GM12878 (cell line): ENCODE data around the gene MAMDC2. TPM values are rescaled to one million over a fixed set of nuclear protein-coding genes. Genes with fewer than 3 reads are reported as not detected.

Experiments used
- ATAC-seq: fragments of 200-7000 bp; cut with Tn5 transposase; 3 replicates; pipeline ENCODE4 v1.9.1; 2020; ENCODE audit warnings: mild to moderate bottlenecking, moderate library complexity
- BruUV-seq: library from RNA; stranded (reverse); fragments of 400-500 nt; replicated peaks from 2 replicates; lab custom pipeline; 2021; lab: Mats Ljungman, UMichigan
- CTCF ChIA-PET: fragments of 300-600 bp; sonication (Branson Sonifier 250); formaldehyde crosslinking; extraction: SDS; loops from one replicate; lab custom pipeline; 2021; ENCODE audit warnings: inconsistent platforms; lab: Yijun Ruan, JAX
- POLR2A ChIA-PET: fragments of 350-600 bp; formaldehyde crosslinking; extraction: SDS; loops from one replicate; lab custom pipeline; 2021; ENCODE audit warnings: inconsistent platforms; lab: Charles Lee
- RAD21 ChIA-PET: fragments of 300-600 bp; sonication (Branson Sonifier 250); formaldehyde crosslinking; loops from one replicate; lab custom pipeline; 2023; ENCODE audit warnings: antibody characterized with exemption; ENCODE audit not compliant: unreplicated experiment; lab: Charles Lee
- SMC1A ChIA-PET: fragments of 300-600 bp; sonication (Branson Sonifier 250); formaldehyde crosslinking; loops from one replicate; lab custom pipeline; 2023; ENCODE audit not compliant: unreplicated experiment, uncharacterized antibody; lab: Charles Lee
- DNase-seq: peaks from one replicate; pipeline ENCODE4 v3.0.0-alpha.2; 2011; ENCODE audit warnings: low read depth, low spot score
- FAIRE-seq: peaks from 3 replicates; lab custom pipeline; 2011; peaks lifted over from hg19 to GRCh38; lab: Jason Lieb, UNC
- H2AFZ ChIP-seq: 2 replicates; pipeline ENCODE4 v1.6.0; 2011; ENCODE audit warnings: low read depth, low read length, control low read depth; ENCODE audit not compliant: control insufficient read depth
- H3K27ac ChIP-seq: 2 replicates; pipeline ENCODE4 v1.5.1; 2011; ENCODE audit warnings: control low read depth; ENCODE audit not compliant: control insufficient read depth, insufficient read depth
- H3K27me3 ChIP-seq, 2 experiments: replicated peaks in 1 of 2; 2 replicates each; pipeline versions ENCODE4 v1.6.0 to v1.6.1; 2011; ENCODE audit warnings: low read length in 1 of 2; ENCODE audit not compliant: control insufficient read depth in 2 of 2, insufficient read depth in 2 of 2
- H3K36me3 ChIP-seq, 2 experiments: 2 replicates each; pipeline ENCODE4 v1.5.1; 2011; ENCODE audit warnings: low read length in 1 of 2; ENCODE audit not compliant: control insufficient read depth in 2 of 2, insufficient read depth in 2 of 2
- H3K4me1 ChIP-seq: 2 replicates; pipeline ENCODE4 v1.6.1; 2011; ENCODE audit warnings: mild to moderate bottlenecking, low read length, moderate library complexity, mixed read lengths; ENCODE audit not compliant: control insufficient read depth, insufficient read depth
- H3K4me2 ChIP-seq: 2 replicates; pipeline ENCODE4 v1.6.0; 2011; ENCODE audit warnings: control low read depth; ENCODE audit not compliant: control insufficient read depth, insufficient read depth
- H3K4me3 ChIP-seq: fragments of 200-600 bp; sonication (generic); 2 replicates; pipeline ENCODE4 v1.5.1; 2016
- H3K79me2 ChIP-seq: 2 replicates; pipeline ENCODE4 v1.6.0; 2011; ENCODE audit warnings: low read length; ENCODE audit not compliant: control insufficient read depth, insufficient read depth
- H3K9ac ChIP-seq: 2 replicates; pipeline ENCODE4 v1.8.0; 2011; ENCODE audit warnings: low read length, control low read depth, mixed read lengths; ENCODE audit not compliant: control insufficient read depth, insufficient read depth
- H3K9me3 ChIP-seq: replicated peaks from 3 replicates; pipeline ENCODE4 v1.5.1; 2011; ENCODE audit warnings: mild to moderate bottlenecking, low read length; ENCODE audit not compliant: control insufficient read depth, insufficient read depth
- H4K20me1 ChIP-seq: 2 replicates; pipeline ENCODE4 v1.6.0; 2011; ENCODE audit not compliant: control insufficient read depth, insufficient read depth
- BHLHE40 ChIP-seq, 2 experiments: fragments of 450-650 bp in 1 of 2; IDR thresholded peaks; 2 replicates each; pipeline ENCODE4 v1.6.1; 2011 to 2017; ENCODE audit warnings: low read depth in 2 of 2, borderline replicate concordance in 1 of 2, improper control_type of control experiment in 1 of 2, low read length in 1 of 2, mild to moderate bottlenecking in 1 of 2
- ELK1 ChIP-seq: IDR thresholded peaks from 2 replicates; pipeline ENCODE4 v1.6.1; 2012; ENCODE audit warnings: low read depth, low read length, improper control_type of control experiment
- HCFC1 ChIP-seq: fragments of 150-350 bp; IDR thresholded peaks from 2 replicates; pipeline ENCODE4 v1.6.1; 2014; ENCODE audit warnings: low read length
- JUND ChIP-seq: IDR thresholded peaks from 2 replicates; pipeline ENCODE4 v1.6.1; 2012; ENCODE audit warnings: low read depth, mild to moderate bottlenecking, low read length, improper control_type of control experiment, moderate library complexity
- KAT2A ChIP-seq: conservative IDR thresholded peaks from 2 replicates; pipeline ENCODE4 v1.6.1; 2011; ENCODE audit warnings: low read depth, low read length; ENCODE audit not compliant: control insufficient read depth
- MLLT1 ChIP-seq: fragments of 450-650 bp; IDR thresholded peaks from 2 replicates; pipeline ENCODE4 v1.6.1; 2016; ENCODE audit warnings: mild to moderate bottlenecking
- MYB ChIP-seq: fragments of 150-350 bp; IDR thresholded peaks from 2 replicates; pipeline ENCODE4 v1.6.1; 2014; ENCODE audit warnings: mild to moderate bottlenecking, low read depth, low read length, borderline replicate concordance
- NFYB ChIP-seq: IDR thresholded peaks from 2 replicates; pipeline ENCODE4 v1.6.1; 2011; ENCODE audit warnings: low read depth, mild to moderate bottlenecking, low read length, improper control_type of control experiment, moderate library complexity; ENCODE audit not compliant: insufficient read depth
- NR2F1 ChIP-seq: fragments of 450-650 bp; conservative IDR thresholded peaks from 2 replicates; pipeline ENCODE4 v1.6.1; 2017; ENCODE audit warnings: mild to moderate bottlenecking
- PAX8 ChIP-seq: fragments of 450-650 bp; IDR thresholded peaks from 2 replicates; pipeline ENCODE4 v1.6.1; 2017; ENCODE audit warnings: mild to moderate bottlenecking, moderate library complexity
- RUNX3 ChIP-seq: IDR thresholded peaks from 2 replicates; pipeline ENCODE4 v1.6.1; 2012; ENCODE audit warnings: low read length, inconsistent platforms
- SIX5 ChIP-seq: IDR thresholded peaks from 2 replicates; pipeline ENCODE4 v1.6.1; 2011; ENCODE audit warnings: mild to moderate bottlenecking, low read depth, low read length, moderate library complexity; ENCODE audit not compliant: severe bottlenecking
- SMAD5 ChIP-seq: IDR thresholded peaks from 2 replicates; pipeline ENCODE4 v1.6.1; 2016; ENCODE audit warnings: antibody characterized with exemption, low read depth
- TCF12 ChIP-seq: IDR thresholded peaks from 2 replicates; pipeline ENCODE4 v1.6.1; 2011; ENCODE audit warnings: low read depth, mild to moderate bottlenecking, low read length
- TCF3 ChIP-seq: IDR thresholded peaks from 2 replicates; pipeline ENCODE4 v1.6.1; 2012; ENCODE audit warnings: low read depth, mild to moderate bottlenecking, low read length, borderline replicate concordance; ENCODE audit not compliant: insufficient read depth
- USF1 ChIP-seq: IDR thresholded peaks from 2 replicates; pipeline ENCODE4 v1.6.1; 2011; ENCODE audit warnings: borderline replicate concordance, low read depth, mild to moderate bottlenecking, moderate library complexity, mixed read lengths, low read length; ENCODE audit not compliant: insufficient read depth; ENCODE audit errors: extremely low read length
- ZNF207 ChIP-seq: fragments of 450-650 bp; IDR thresholded peaks from 2 replicates; pipeline ENCODE4 v1.6.1; 2014; ENCODE audit warnings: antibody characterized with exemption, mild to moderate bottlenecking, borderline replicate concordance
- WGBS: methylation state at CpG from one replicate; pipeline ENCODE4 v1.1.6; 2016; ENCODE audit warnings: low lambda C conversion rate; ENCODE audit not compliant: insufficient replicate concordance, insufficient coverage; ENCODE audit errors: missing lambda C conversion rate; 5-methylcytosine and 5-hydroxymethylcytosine counted together
- in situ Hi-C: fragments of 300-500 bp; cut with MboI; formaldehyde crosslinking; loops from 9 replicates; pipeline ENCODE4 v1.14.3; 2018; ENCODE audit warnings: mixed read lengths
- intact Hi-C: fragments of 100-400 bp; cut with micrococcal nuclease; formaldehyde crosslinking; loops from one replicate; pipeline ENCODE4 v1.14.2; 2022; ENCODE audit not compliant: unreplicated experiment
- polyA plus RNA-seq, 11 experiments: library from polyadenylated mRNA; depleted of rRNA in 4 of 11; unstranded in 6 of 11; stranded (reverse) in 5 of 11; fragments of >200 nt; fragmentation: Nextera tagmentation in 4 of 11; fragmentation: Illumina TruSeq in 1 of 11; extraction: Ambion mirVana in 4 of 11; extraction: Trizol in 1 of 11; gene quantifications; 1 replicate in 1 of 11; 2 replicates in 10 of 11; pipeline versions ENCODE4 v1.2.1 to v1.2.3, GENCODE V29; 2011 to 2016; ENCODE audit warnings: inconsistent platforms in 2 of 11, missing spikeins in 2 of 11, low read depth in 1 of 11
- total RNA-seq, 4 experiments: library from RNA; depleted of rRNA in 3 of 4; stranded (reverse); fragments of >200 nt in 3 of 4; fragmentation: Illumina TruSeq in 1 of 4; extraction: Trizol in 1 of 4; gene quantifications; 2 replicates each; pipeline versions ENCODE4 v1.2.1 to v1.2.3, GENCODE V29; 2013 to 2021
- TF ChIP-seq, protein P1 (sequence below): fragments of 450-650 bp; formaldehyde crosslinking; IDR thresholded peaks from 2 replicates; pipeline ENCODE4 v1.5.0; 2022; ENCODE audit warnings: mild to moderate bottlenecking, missing genetic modification characterization

The MAMDC2 gene
- total and polyA plus RNA-seq, 10 of the 15 experiments (the other 5 are each of a cell fraction or from before 2014, with no cell fraction given) = 0.01 to 0.09 TPM; not detected in 8

DNA sequence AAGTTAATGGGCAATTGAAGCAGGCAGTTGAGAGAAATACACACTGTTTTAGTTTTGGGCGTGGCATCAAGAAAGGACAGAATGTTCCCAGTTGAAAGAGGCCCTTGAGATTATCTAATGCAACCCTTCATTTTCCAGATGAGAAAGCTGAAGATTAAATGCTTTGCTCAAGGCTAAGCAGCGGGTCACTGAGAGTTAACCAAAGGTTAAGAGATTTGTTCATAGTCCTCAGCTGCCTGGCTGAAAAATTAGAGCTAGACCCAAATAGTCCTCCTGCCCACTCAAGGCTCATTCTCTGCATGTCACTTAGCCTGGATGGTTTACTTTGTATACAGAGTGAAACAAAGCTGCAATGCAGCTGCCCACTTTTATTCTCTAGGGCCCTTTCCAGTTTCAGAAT, 46.7 kb upstream of the MAMDC2 start:
- Histone ChIP-seq H3K4me1 (no peaks in the 10 kb centered on the region), H4K20me1 (no peaks in the 10 kb centered on the region), H3K27ac (no peak overlapping the region), H2AFZ (no peak overlapping the region), H3K9ac (no peak overlapping the region), H3K9me3 (no peaks in the 10 kb centered on the region), H3K79me2 (no peaks in the 10 kb centered on the region), H3K27me3 (no peaks in the 10 kb centered on the region), H3K4me3 (no peak overlapping the region), H3K36me3 (no peaks in the 10 kb centered on the region), H3K4me2 (no peak overlapping the region)
- ChIA-PET SMC1A (interaction anchor here (0.8 to 1.2 kb wide), 2 partner anchors 21 to 39 kb away, joined by 3 read pairs; no protein-coding TSS in a partner anchor), CTCF (interaction anchor here (0.6 to 1.5 kb wide), 2 partner anchors 114 to 472 kb away, joined by 3 read pairs; no protein-coding TSS in a partner anchor), POLR2A (no interaction called here), RAD21 (no interaction called here)
- in situ Hi-C loops (no loop called here), intact Hi-C loops (no loop called here)
- ATAC-seq (no peak), FAIRE-seq (no peak), DNase-seq (no peak)
- WGBS = 0% methylated on average over 2 of the region's 2 CpGs
- no TSS peak for BruUV-seq
- no peak for TF ChIP-seq PAX8
- no peak for TF ChIP-seq KAT2A
- TF ChIP-seq JUND = no peak
- TF ChIP-seq ELK1 = no peak
- no peak for TF ChIP-seq ZNF207
- no peak for TF ChIP-seq BHLHE40 (IDR thresholded peaks at IDR 0.05; ENCODE audit: borderline replicate concordance in 1 of 2, low read depth in 2 of 2, low read length in 1 of 2)
- TF ChIP-seq TCF12 = no peak
- TF ChIP-seq MYB = no peak
- no peak for TF ChIP-seq TCF3
- TF ChIP-seq NFYB = no peak
- TF ChIP-seq USF1 = no peak
- no peak for TF ChIP-seq SIX5
- TF ChIP-seq SMAD5 = no peak
- TF ChIP-seq, protein P1, sequence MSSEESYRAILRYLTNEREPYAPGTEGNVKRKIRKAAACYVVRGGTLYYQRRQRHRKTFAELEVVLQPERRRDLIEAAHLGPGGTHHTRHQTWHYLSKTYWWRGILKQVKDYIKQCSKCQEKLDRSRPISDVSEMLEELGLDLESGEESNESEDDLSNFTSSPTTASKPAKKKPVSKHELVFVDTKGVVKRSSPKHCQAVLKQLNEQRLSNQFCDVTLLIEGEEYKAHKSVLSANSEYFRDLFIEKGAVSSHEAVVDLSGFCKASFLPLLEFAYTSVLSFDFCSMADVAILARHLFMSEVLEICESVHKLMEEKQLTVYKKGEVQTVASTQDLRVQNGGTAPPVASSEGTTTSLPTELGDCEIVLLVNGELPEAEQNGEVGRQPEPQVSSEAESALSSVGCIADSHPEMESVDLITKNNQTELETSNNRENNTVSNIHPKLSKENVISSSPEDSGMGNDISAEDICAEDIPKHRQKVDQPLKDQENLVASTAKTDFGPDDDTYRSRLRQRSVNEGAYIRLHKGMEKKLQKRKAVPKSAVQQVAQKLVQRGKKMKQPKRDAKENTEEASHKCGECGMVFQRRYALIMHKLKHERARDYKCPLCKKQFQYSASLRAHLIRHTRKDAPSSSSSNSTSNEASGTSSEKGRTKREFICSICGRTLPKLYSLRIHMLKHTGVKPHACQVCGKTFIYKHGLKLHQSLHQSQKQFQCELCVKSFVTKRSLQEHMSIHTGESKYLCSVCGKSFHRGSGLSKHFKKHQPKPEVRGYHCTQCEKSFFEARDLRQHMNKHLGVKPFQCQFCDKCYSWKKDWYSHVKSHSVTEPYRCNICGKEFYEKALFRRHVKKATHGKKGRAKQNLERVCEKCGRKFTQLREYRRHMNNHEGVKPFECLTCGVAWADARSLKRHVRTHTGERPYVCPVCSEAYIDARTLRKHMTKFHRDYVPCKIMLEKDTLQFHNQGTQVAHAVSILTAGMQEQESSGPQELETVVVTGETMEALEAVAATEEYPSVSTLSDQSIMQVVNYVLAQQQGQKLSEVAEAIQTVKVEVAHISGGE (CRISPR knock-in tag) = no peak
- no peak for TF ChIP-seq HCFC1
- no peak for TF ChIP-seq NR2F1
- TF ChIP-seq MLLT1 = no peak
- TF ChIP-seq RUNX3 = no peak
